Keratinocyte (primary cell): ENCODE data around the gene OR6C68.

Experiments used
- CTCF ChIP-seq, 3 experiments: IDR thresholded peaks in 1 of 3; conservative IDR thresholded peaks in 1 of 3; optimal IDR thresholded peaks in 1 of 3; 2 replicates in 2 of 3; 3 replicates in 1 of 3; pipeline versions ENCODE3 to v1.5.1; 2011; ENCODE audit warnings: low read length in 3 of 3, mild to moderate bottlenecking in 3 of 3, moderate library complexity in 2 of 3, control low read depth in 1 of 3, inconsistent platforms in 1 of 3; ENCODE audit not compliant: insufficient read depth in 2 of 3; ENCODE audit errors: extremely low read depth in 1 of 3
- EZH2 ChIP-seq: IDR thresholded peaks from one replicate; pipeline ENCODE4 v1.6.1; 2012; ENCODE audit warnings: inconsistent platforms, mild to moderate bottlenecking, low read length, moderate library complexity

- no peak for TF ChIP-seq CTCF (optimal IDR thresholded peaks at IDR 0.05 in 1 of 3, IDR thresholded peaks at IDR 0.05 in 1 of 3, conservative IDR thresholded peaks at IDR 0.05 in 1 of 3; ENCODE audit: extremely low read depth in 1 of 3, insufficient read depth in 2 of 3, low read length in 3 of 3)
- TF ChIP-seq EZH2 = no peak
Measured at GRCh38 chr12:55448825-55449224, 43.4 kb upstream of the OR6C68 start.
